ENCODE data around the gene QRFP. TPM values are rescaled to one million over a fixed set of nuclear protein-coding genes. Genes with fewer than 3 reads are reported as not detected.

The QRFP gene
- total RNA-seq, 1 donor, result not detected

GRCh38 chr9:130846487-130847305 lies 49.9 kb downstream of the QRFP start:
- H2AFZ ChIP-seq (ENCODE audit: low read length), result no peak overlapping the region

GRCh38 chr9:130845901-130846481 lies 50.6 kb downstream of the QRFP start:
- peak overlapping the region; percentile 53 for H3K4me3 ChIP-seq (ENCODE audit: insufficient read depth, low read length)
- peaks cover 75% of the 10 kb centered on the region for H3K4me1 ChIP-seq (ENCODE audit: insufficient read depth, low read length)
- H4K20me1 ChIP-seq (ENCODE audit: insufficient read depth, low read length), result peaks cover 21% of the 10 kb centered on the region

More at GRCh38 chr9:130846487-130847305, 49.9 kb downstream of the QRFP start:
- Histone ChIP-seq H3K27ac (ENCODE audit: low read depth, low read length) (peak overlapping the region; percentile 98), H3K4me1 (ENCODE audit: insufficient read depth, low read length) (peaks cover 75% of the 10 kb centered on the region), H3K9me3 (ENCODE audit: low read depth, low read length) (no peaks in the 10 kb centered on the region), H3K27me3 (ENCODE audit: insufficient read depth, low read length) (no peaks in the 10 kb centered on the region), H4K20me1 (ENCODE audit: insufficient read depth, low read length) (peaks cover 21% of the 10 kb centered on the region), H3K4me3 (ENCODE audit: insufficient read depth, low read length) (peak overlapping the region; percentile 53), H3K79me2 (ENCODE audit: insufficient read depth, low read length) (peaks cover 71% of the 10 kb centered on the region), H3K4me2 (ENCODE audit: insufficient read depth, low read length) (peak overlapping the region; percentile 85), H3K36me3 (ENCODE audit: insufficient read depth, low read length) (peaks cover 16% of the 10 kb centered on the region)
- DNase-seq (ENCODE audit: insufficient read length, low spot score, missing footprints), result peak; percentile 47
- no peak for TF ChIP-seq CTCF (IDR thresholded peaks at IDR 0.05; ENCODE audit: extremely low read depth, low read depth, low read length)

GRCh38 chr9:130845254-130845653 lies 51.4 kb downstream of the QRFP start:
- Histone ChIP-seq H3K4me1 (ENCODE audit: insufficient read depth, low read length) (peaks cover 79% of the 10 kb centered on the region), H3K27ac (ENCODE audit: low read depth, low read length) (peak overlapping the region; percentile 98), H4K20me1 (ENCODE audit: insufficient read depth, low read length) (peaks cover 22% of the 10 kb centered on the region), H3K4me2 (ENCODE audit: insufficient read depth, low read length) (peak overlapping the region; percentile 85), H3K36me3 (ENCODE audit: insufficient read depth, low read length) (peaks cover 8% of the 10 kb centered on the region), H3K79me2 (ENCODE audit: insufficient read depth, low read length) (peaks cover 71% of the 10 kb centered on the region), H3K27me3 (ENCODE audit: insufficient read depth, low read length) (no peaks in the 10 kb centered on the region), H3K9me3 (ENCODE audit: low read depth, low read length) (no peaks in the 10 kb centered on the region), H2AFZ (ENCODE audit: low read length) (no peak overlapping the region), H3K4me3 (ENCODE audit: insufficient read depth, low read length) (peak overlapping the region; percentile 53)
- TF ChIP-seq CTCF (IDR thresholded peaks at IDR 0.05; ENCODE audit: extremely low read depth, low read depth, low read length), result no peak
- DNase-seq (ENCODE audit: insufficient read length, low spot score, missing footprints), result no peak

More at GRCh38 chr9:130845901-130846481, 50.6 kb downstream of the QRFP start:
- H3K79me2 ChIP-seq (ENCODE audit: insufficient read depth, low read length), result peaks cover 71% of the 10 kb centered on the region
- peak overlapping the region; percentile 98 for H3K27ac ChIP-seq (ENCODE audit: low read depth, low read length)
- peaks cover 10% of the 10 kb centered on the region for H3K36me3 ChIP-seq (ENCODE audit: insufficient read depth, low read length)
- no peaks in the 10 kb centered on the region for H3K9me3 ChIP-seq (ENCODE audit: low read depth, low read length)
- H2AFZ ChIP-seq (ENCODE audit: low read length), result no peak overlapping the region
- no peaks in the 10 kb centered on the region for H3K27me3 ChIP-seq (ENCODE audit: insufficient read depth, low read length)
- peak overlapping the region; percentile 85 for H3K4me2 ChIP-seq (ENCODE audit: insufficient read depth, low read length)
- no peak for TF ChIP-seq CTCF (IDR thresholded peaks at IDR 0.05; ENCODE audit: extremely low read depth, low read depth, low read length)
- peak; percentile 71 for DNase-seq (ENCODE audit: insufficient read length, low spot score, missing footprints)

- Histone ChIP-seq H2AFZ (ENCODE audit: low read length) (no peak overlapping the region), H3K4me2 (ENCODE audit: insufficient read depth, low read length) (peak overlapping the region; percentile 9), H3K4me1 (ENCODE audit: insufficient read depth, low read length) (peaks cover 81% of the 10 kb centered on the region), H3K27ac (ENCODE audit: low read depth, low read length) (peak overlapping the region; percentile 98), H4K20me1 (ENCODE audit: insufficient read depth, low read length) (peaks cover 29% of the 10 kb centered on the region), H3K27me3 (ENCODE audit: insufficient read depth, low read length) (no peaks in the 10 kb centered on the region), H3K9me3 (ENCODE audit: low read depth, low read length) (no peaks in the 10 kb centered on the region), H3K36me3 (ENCODE audit: insufficient read depth, low read length) (peaks cover 15% of the 10 kb centered on the region), H3K4me3 (ENCODE audit: insufficient read depth, low read length) (no peak overlapping the region), H3K79me2 (ENCODE audit: insufficient read depth, low read length) (peaks cover 71% of the 10 kb centered on the region)
- TF ChIP-seq CTCF (IDR thresholded peaks at IDR 0.05; ENCODE audit: extremely low read depth, low read depth, low read length), result no peak
- DNase-seq (ENCODE audit: insufficient read length, low spot score, missing footprints), result no peak
Measured at GRCh38 chr9:130844044-130844451, 52.6 kb downstream of the QRFP start.

All from osteoblast (primary cell).